ENCODE results near the gene WBP1. TPM values are rescaled to one million over a fixed set of nuclear protein-coding genes. Genes with fewer than 3 reads are reported as not detected.

The WBP1 gene
- total RNA-seq, 2 experiments from 2014 or later: 68.8 to 70.8 TPM

GRCh38 chr2:74415762-74416395 is 42.4 kb upstream of the WBP1 start:
- no peak overlapping the region for H3K27ac ChIP-seq (ENCODE audit: low read depth, low read length, poor library complexity, severe bottlenecking)
- no peak overlapping the region for H2AFZ ChIP-seq (ENCODE audit: low read length)
- H3K4me2 ChIP-seq (ENCODE audit: low read length): no peak overlapping the region
- ChIA-PET POLR2A (interaction anchor here (0.7 to 1.2 kb wide), 3 partner anchors 41 to 60 kb away, joined by 3 read pairs; partner anchors contain the start of gene WBP1), CTCF (ENCODE audit: unreplicated experiment) (no interaction called here)
- H3K4me1 ChIP-seq (ENCODE audit: insufficient read depth, low read length, poor library complexity, severe bottlenecking): peaks cover 48% of the 10 kb centered on the region
- no peak for DNase-seq (ENCODE audit: low spot score)
- H3K4me3 ChIP-seq (ENCODE audit: low read depth, low read length, poor library complexity, severe bottlenecking): no peak overlapping the region
- TF ChIP-seq, protein P1, sequence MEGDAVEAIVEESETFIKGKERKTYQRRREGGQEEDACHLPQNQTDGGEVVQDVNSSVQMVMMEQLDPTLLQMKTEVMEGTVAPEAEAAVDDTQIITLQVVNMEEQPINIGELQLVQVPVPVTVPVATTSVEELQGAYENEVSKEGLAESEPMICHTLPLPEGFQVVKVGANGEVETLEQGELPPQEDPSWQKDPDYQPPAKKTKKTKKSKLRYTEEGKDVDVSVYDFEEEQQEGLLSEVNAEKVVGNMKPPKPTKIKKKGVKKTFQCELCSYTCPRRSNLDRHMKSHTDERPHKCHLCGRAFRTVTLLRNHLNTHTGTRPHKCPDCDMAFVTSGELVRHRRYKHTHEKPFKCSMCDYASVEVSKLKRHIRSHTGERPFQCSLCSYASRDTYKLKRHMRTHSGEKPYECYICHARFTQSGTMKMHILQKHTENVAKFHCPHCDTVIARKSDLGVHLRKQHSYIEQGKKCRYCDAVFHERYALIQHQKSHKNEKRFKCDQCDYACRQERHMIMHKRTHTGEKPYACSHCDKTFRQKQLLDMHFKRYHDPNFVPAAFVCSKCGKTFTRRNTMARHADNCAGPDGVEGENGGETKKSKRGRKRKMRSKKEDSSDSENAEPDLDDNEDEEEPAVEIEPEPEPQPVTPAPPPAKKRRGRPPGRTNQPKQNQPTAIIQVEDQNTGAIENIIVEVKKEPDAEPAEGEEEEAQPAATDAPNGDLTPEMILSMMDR (conservative IDR thresholded peaks at IDR 0.05; ENCODE audit: low read length): no peak
- TF ChIP-seq EZH2phosphoT487 (IDR thresholded peaks at IDR 0.05; ENCODE audit: borderline replicate concordance, low read depth, low read length): no peak
- intact Hi-C loops (cut with micrococcal nuclease; ENCODE audit: unreplicated experiment): no loop called here
- H3K36me3 ChIP-seq (ENCODE audit: insufficient read depth, low read length): no peaks in the 10 kb centered on the region
- H4K20me1 ChIP-seq (ENCODE audit: insufficient read depth, low read length): no peaks in the 10 kb centered on the region
- H3K9me2 ChIP-seq (ENCODE audit: insufficient read depth, low read length): no peaks in the 10 kb centered on the region
- BruUV-seq (replicated peaks): no TSS peak
- H3K79me2 ChIP-seq (ENCODE audit: insufficient read depth, low read depth, low read length): peaks cover 4% of the 10 kb centered on the region; the same call in 1 of the 2 replicates
- H3K9me3 ChIP-seq (ENCODE audit: low read length): no peaks in the 10 kb centered on the region

GRCh38 chr2:74416778-74417177 is 41.5 kb upstream of the WBP1 start:
- intact Hi-C loops (cut with micrococcal nuclease; ENCODE audit: unreplicated experiment): no loop called here
- no peaks in the 10 kb centered on the region for H3K9me2 ChIP-seq (ENCODE audit: insufficient read depth, low read length)
- BruUV-seq (replicated peaks): no TSS peak
- H3K79me2 ChIP-seq (ENCODE audit: insufficient read depth, low read depth, low read length): peaks cover 4% of the 10 kb centered on the region; the same call in 1 of the 2 replicates
- H4K20me1 ChIP-seq (ENCODE audit: insufficient read depth, low read length): no peaks in the 10 kb centered on the region
- no peak for DNase-seq (ENCODE audit: low spot score)
- TF ChIP-seq, protein P1 (conservative IDR thresholded peaks at IDR 0.05; ENCODE audit: low read length): peak; percentile 64
- no peak for TF ChIP-seq EZH2phosphoT487 (IDR thresholded peaks at IDR 0.05; ENCODE audit: borderline replicate concordance, low read depth, low read length)
- H3K36me3 ChIP-seq (ENCODE audit: insufficient read depth, low read length): no peaks in the 10 kb centered on the region
- H3K4me3 ChIP-seq (ENCODE audit: low read depth, low read length, poor library complexity, severe bottlenecking): no peak overlapping the region
- peak overlapping the region; percentile 20; the same call in 1 of the 2 replicates for H3K4me2 ChIP-seq (ENCODE audit: low read length)
- H3K27ac ChIP-seq (ENCODE audit: low read depth, low read length, poor library complexity, severe bottlenecking): no peak overlapping the region
- POLR2A ChIA-PET: interaction anchor here (1.2 kb wide), 1 partner anchor 40 kb away, joined by 3 read pairs; no protein-coding TSS in a partner anchor
- H3K4me1 ChIP-seq (ENCODE audit: insufficient read depth, low read length, poor library complexity, severe bottlenecking): peaks cover 50% of the 10 kb centered on the region
- H3K9me3 ChIP-seq (ENCODE audit: low read length): no peaks in the 10 kb centered on the region
- CTCF ChIA-PET (ENCODE audit: unreplicated experiment): no interaction called here
- H2AFZ ChIP-seq (ENCODE audit: low read length): no peak overlapping the region

- no peak overlapping the region for H2AFZ ChIP-seq (ENCODE audit: low read length)
- intact Hi-C loops (cut with micrococcal nuclease; ENCODE audit: unreplicated experiment): no loop called here
- H3K79me2 ChIP-seq (ENCODE audit: insufficient read depth, low read depth, low read length): peaks cover 4% of the 10 kb centered on the region; the same call in 1 of the 2 replicates
- ChIA-PET CTCF (ENCODE audit: unreplicated experiment) (no interaction called here), POLR2A (interaction anchor here (1.2 kb wide), 1 partner anchor 40 kb away, joined by 3 read pairs; no protein-coding TSS in a partner anchor)
- H3K4me1 ChIP-seq (ENCODE audit: insufficient read depth, low read length, poor library complexity, severe bottlenecking): peaks cover 50% of the 10 kb centered on the region
- H3K9me2 ChIP-seq (ENCODE audit: insufficient read depth, low read length): no peaks in the 10 kb centered on the region
- H3K36me3 ChIP-seq (ENCODE audit: insufficient read depth, low read length): no peaks in the 10 kb centered on the region
- H3K4me2 ChIP-seq (ENCODE audit: low read length): no peak overlapping the region
- no peak for DNase-seq (ENCODE audit: low spot score)
- no peak overlapping the region for H3K27ac ChIP-seq (ENCODE audit: low read depth, low read length, poor library complexity, severe bottlenecking)
- H3K4me3 ChIP-seq (ENCODE audit: low read depth, low read length, poor library complexity, severe bottlenecking): no peak overlapping the region
- no peak for TF ChIP-seq EZH2phosphoT487 (IDR thresholded peaks at IDR 0.05; ENCODE audit: borderline replicate concordance, low read depth, low read length)
- TF ChIP-seq, protein P1 (conservative IDR thresholded peaks at IDR 0.05; ENCODE audit: low read length): no peak
- no peaks in the 10 kb centered on the region for H3K9me3 ChIP-seq (ENCODE audit: low read length)
- BruUV-seq (replicated peaks): no TSS peak
- H4K20me1 ChIP-seq (ENCODE audit: insufficient read depth, low read length): no peaks in the 10 kb centered on the region
Observed at GRCh38 chr2:74417197-74417596, 41.0 kb upstream of the WBP1 start.
